Stomach (tissue), 4 donors: Measurements from ENCODE around the gene SAMD7.

ENCODE experiments used
- CTCF ChIP-seq, 7 experiments: fragments of 450-650 bp in 4 of 7; fragments of 200-600 bp in 3 of 7; sonication (generic) in 3 of 7; IDR thresholded peaks; one replicate each; pipeline ENCODE4 v1.5.1; 2016 to 2019; ENCODE audit warnings: antibody characterized with exemption in 7 of 7, control low read depth in 2 of 7, mild to moderate bottlenecking in 1 of 7
- POLR2A ChIP-seq, 4 donors: fragments of 450-650 bp; IDR thresholded peaks; one replicate each; pipeline ENCODE4 v1.6.1; 2016; ENCODE audit warnings: antibody characterized with exemption in 4 of 4, control low read depth in 2 of 4, mild to moderate bottlenecking in 1 of 4, moderate library complexity in 1 of 4

- TF ChIP-seq CTCF (IDR thresholded peaks at IDR 0.05) (no peak), POLR2A (IDR thresholded peaks at IDR 0.05) (no peak)
These were observed 44.0 kb downstream of the SAMD7 start for GRCh38 chr3:169955406-169955805.
